ENCODE results near the gene SPEM3.

Gene SPEM3

GRCh38 chr17:7403043-7403726 lies 25.5 kb upstream of the SPEM3 start:
- no peaks in the 10 kb centered on the region for H3K9me2 ChIP-seq (replicated peaks; ENCODE audit: insufficient read depth, low read length)
- peak overlapping the region; percentile 86 for H3K9ac ChIP-seq (ENCODE audit: low read length)
- H3K27ac ChIP-seq (ENCODE audit: low read depth, low read length) = peak overlapping the region; percentile 54
- TF ChIP-seq EZH2phosphoT487 (conservative IDR thresholded peaks at IDR 0.05; ENCODE audit: low read length) (no peak), CTCF (IDR thresholded peaks at IDR 0.05; ENCODE audit: insufficient read depth, low read length, poor library complexity, severe bottlenecking) (no peak)
- peak overlapping the region; percentile 94 for H3K4me3 ChIP-seq (ENCODE audit: insufficient read depth, low read length, poor library complexity, severe bottlenecking)
- no peaks in the 10 kb centered on the region for H3K36me3 ChIP-seq (ENCODE audit: low read length)
- no peaks in the 10 kb centered on the region for H3K27me3 ChIP-seq (ENCODE audit: low read length)
- H3K79me2 ChIP-seq (ENCODE audit: insufficient read depth, low read length) = no peaks in the 10 kb centered on the region
- H3K4me2 ChIP-seq (ENCODE audit: low read depth, low read length, poor library complexity, severe bottlenecking) = peak overlapping the region; percentile 86
- no peaks in the 10 kb centered on the region for H4K20me1 ChIP-seq (ENCODE audit: low read depth, low read length)
- no peaks in the 10 kb centered on the region for H3F3A ChIP-seq (ENCODE audit: insufficient read depth)
- H2AFZ ChIP-seq (ENCODE audit: low read depth, low read length, severe bottlenecking) = peak overlapping the region; percentile 80
- H3K9me3 ChIP-seq (ENCODE audit: insufficient read depth, low read length) = no peaks in the 10 kb centered on the region

GRCh38 chr17:7403727-7403976 lies 25.0 kb upstream of the SPEM3 start:
- Histone ChIP-seq H3F3A (ENCODE audit: insufficient read depth) (no peaks in the 10 kb centered on the region), H3K79me2 (ENCODE audit: insufficient read depth, low read length) (no peaks in the 10 kb centered on the region), H3K9ac (ENCODE audit: low read length) (peak overlapping the region; percentile 86), H3K4me3 (ENCODE audit: insufficient read depth, low read length, poor library complexity, severe bottlenecking) (peak overlapping the region; percentile 94), H3K27ac (ENCODE audit: low read depth, low read length) (peak overlapping the region; percentile 54), H3K27me3 (ENCODE audit: low read length) (no peaks in the 10 kb centered on the region), H4K20me1 (ENCODE audit: low read depth, low read length) (no peaks in the 10 kb centered on the region), H3K4me2 (ENCODE audit: low read depth, low read length, poor library complexity, severe bottlenecking) (peak overlapping the region; percentile 86), H3K36me3 (ENCODE audit: low read length) (no peaks in the 10 kb centered on the region), H3K9me3 (ENCODE audit: insufficient read depth, low read length) (no peaks in the 10 kb centered on the region), H2AFZ (ENCODE audit: low read depth, low read length, severe bottlenecking) (peak overlapping the region; percentile 80), H3K9me2 (replicated peaks; ENCODE audit: insufficient read depth, low read length) (no peaks in the 10 kb centered on the region)
- TF ChIP-seq EZH2phosphoT487 (conservative IDR thresholded peaks at IDR 0.05; ENCODE audit: low read length) = no peak
- TF ChIP-seq CTCF (IDR thresholded peaks at IDR 0.05; ENCODE audit: insufficient read depth, low read length, poor library complexity, severe bottlenecking) = no peak

- Histone ChIP-seq H3F3A (ENCODE audit: insufficient read depth) (no peaks in the 10 kb centered on the region), H3K27ac (ENCODE audit: low read depth, low read length) (peak within 1 kb of the TSS; percentile 54), H3K4me2 (ENCODE audit: low read depth, low read length, poor library complexity, severe bottlenecking) (peak within 1 kb of the TSS; percentile 86), H3K27me3 (ENCODE audit: low read length) (no peaks in the 10 kb centered on the region), H3K9ac (ENCODE audit: low read length) (peak within 1 kb of the TSS; percentile 86), H4K20me1 (ENCODE audit: low read depth, low read length) (no peaks in the 10 kb centered on the region), H2AFZ (ENCODE audit: low read depth, low read length, severe bottlenecking) (peak within 1 kb of the TSS; percentile 80), H3K9me3 (ENCODE audit: insufficient read depth, low read length) (no peaks in the 10 kb centered on the region), H3K4me3 (ENCODE audit: insufficient read depth, low read length, poor library complexity, severe bottlenecking) (peak within 1 kb of the TSS; percentile 94), H3K9me2 (replicated peaks; ENCODE audit: insufficient read depth, low read length) (no peaks in the 10 kb centered on the region), H3K79me2 (ENCODE audit: insufficient read depth, low read length) (no peaks in the 10 kb centered on the region), H3K36me3 (ENCODE audit: low read length) (no peaks in the 10 kb centered on the region)
- no peak for TF ChIP-seq EZH2phosphoT487 (conservative IDR thresholded peaks at IDR 0.05; ENCODE audit: low read length)
- TF ChIP-seq CTCF (IDR thresholded peaks at IDR 0.05; ENCODE audit: insufficient read depth, low read length, poor library complexity, severe bottlenecking) = no peak
These were observed 24.5 kb upstream of the SPEM3 start, which contains the start of gene TMEM256 for GRCh38 chr17:7403977-7404736. TMEM256 (minus strand) TSS chr17:7404097; CDS start chr17:7404084, 13 bp downstream.

All from SU-DHL-6 (cell line).